ENCODE measurements around the gene AHDC1. TPM values are rescaled to one million over a fixed set of nuclear protein-coding genes. Genes with fewer than 3 reads are reported as not detected.

The AHDC1 gene
- total and polyA plus RNA-seq, 8 donors: 10.4 to 27.5 (median 14.9) TPM

DNA sequence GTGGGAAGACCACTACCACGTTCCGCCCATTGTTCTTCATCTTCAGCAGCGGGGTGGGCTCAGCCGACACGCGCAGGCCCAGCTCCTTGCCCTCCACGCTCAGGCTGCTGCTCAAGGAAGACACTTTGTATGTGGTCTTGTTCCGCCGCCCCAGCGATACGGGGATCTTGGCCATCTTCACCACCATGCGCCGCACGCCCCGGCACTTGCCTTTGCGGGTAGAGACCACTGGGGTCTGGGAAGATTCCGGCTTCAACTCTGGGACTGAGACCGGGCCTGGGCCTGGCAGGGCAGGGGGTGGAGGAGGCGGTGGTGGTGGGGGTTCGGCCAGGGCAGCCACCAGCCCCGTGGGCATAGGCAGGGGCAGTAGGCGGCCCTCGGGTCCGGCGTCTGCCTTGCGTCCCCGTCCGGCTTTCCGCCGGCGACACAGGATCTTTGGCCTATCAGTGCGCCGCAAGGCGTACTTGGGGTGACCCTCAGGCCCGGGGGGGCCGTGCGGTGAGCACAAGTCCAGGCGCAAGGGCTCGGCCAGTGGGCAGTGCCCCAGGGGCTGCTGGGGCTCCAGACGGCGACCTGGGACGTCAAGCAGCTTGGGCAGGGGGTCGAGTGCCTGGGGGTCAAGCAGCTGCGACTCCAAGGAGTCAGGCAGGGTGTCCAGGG, 53.3 kb downstream of the AHDC1 start:
- WGBS, 2 donors: 94 to 96% methylated on average over 44 of the region's 44 CpGs
- Histone ChIP-seq H3K36me3 (peaks cover 0 to 27% (median 6%) of the 10 kb centered on the region in 3 donors), H3K9me3 (no peaks in the 10 kb centered on the region), H3K4me3 (no peak overlapping the region), H3K27ac (no peak overlapping the region), H3K4me1 (no peaks in the 10 kb centered on the region), H3K27me3 (no peaks in the 10 kb centered on the region)
- ATAC-seq (no peak), DNase-seq (peak in 2 of 6 donors; percentile 29 to 70), FAIRE-seq (no peak)
- TF ChIP-seq, protein P1, sequence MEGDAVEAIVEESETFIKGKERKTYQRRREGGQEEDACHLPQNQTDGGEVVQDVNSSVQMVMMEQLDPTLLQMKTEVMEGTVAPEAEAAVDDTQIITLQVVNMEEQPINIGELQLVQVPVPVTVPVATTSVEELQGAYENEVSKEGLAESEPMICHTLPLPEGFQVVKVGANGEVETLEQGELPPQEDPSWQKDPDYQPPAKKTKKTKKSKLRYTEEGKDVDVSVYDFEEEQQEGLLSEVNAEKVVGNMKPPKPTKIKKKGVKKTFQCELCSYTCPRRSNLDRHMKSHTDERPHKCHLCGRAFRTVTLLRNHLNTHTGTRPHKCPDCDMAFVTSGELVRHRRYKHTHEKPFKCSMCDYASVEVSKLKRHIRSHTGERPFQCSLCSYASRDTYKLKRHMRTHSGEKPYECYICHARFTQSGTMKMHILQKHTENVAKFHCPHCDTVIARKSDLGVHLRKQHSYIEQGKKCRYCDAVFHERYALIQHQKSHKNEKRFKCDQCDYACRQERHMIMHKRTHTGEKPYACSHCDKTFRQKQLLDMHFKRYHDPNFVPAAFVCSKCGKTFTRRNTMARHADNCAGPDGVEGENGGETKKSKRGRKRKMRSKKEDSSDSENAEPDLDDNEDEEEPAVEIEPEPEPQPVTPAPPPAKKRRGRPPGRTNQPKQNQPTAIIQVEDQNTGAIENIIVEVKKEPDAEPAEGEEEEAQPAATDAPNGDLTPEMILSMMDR (IDR thresholded peaks at IDR 0.05): no peak
- intact Hi-C loops (cut with DNase I): loop anchor here in 1 of 3 donors (10.0 kb wide), 1 partner anchor 114 kb away; no protein-coding TSS in a partner anchor

DNA sequence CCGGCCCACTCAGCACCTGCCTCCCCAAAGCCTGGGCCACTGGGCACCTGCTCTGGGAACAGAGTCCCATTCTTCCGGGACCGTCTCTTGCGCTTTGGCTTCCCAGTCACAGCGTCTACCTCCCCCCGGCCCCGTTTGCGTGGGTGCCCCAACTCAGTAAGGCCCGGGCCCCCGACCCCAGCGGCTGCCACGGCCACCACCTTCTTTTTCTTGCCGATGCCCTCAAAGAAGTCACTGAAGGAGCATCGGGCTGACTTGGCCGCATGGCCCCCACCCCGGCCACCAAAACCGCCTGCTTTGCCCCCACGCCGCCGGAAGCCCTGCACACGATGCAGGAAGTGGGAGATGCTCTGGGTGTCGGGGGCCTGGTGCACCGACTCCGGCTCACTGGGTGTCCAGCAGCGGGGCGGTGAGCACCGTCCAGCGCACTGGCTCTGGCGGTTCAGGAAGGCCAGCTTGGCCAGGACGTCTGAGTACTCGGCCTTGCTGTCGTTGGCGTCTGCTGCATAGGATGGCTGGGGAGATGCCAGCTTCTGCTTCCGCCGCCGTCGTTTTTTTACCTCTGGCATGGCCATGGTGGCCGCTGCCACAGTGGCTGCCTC, 54.0 kb downstream of the AHDC1 start:
- Histone ChIP-seq H3K4me3 (no peak overlapping the region), H3K36me3 (peaks cover 0 to 27% (median 6%) of the 10 kb centered on the region in 3 donors), H3K27me3 (no peaks in the 10 kb centered on the region), H3K4me1 (no peaks in the 10 kb centered on the region), H3K9me3 (no peaks in the 10 kb centered on the region), H3K27ac (no peak overlapping the region)
- TF ChIP-seq, protein P1 (IDR thresholded peaks at IDR 0.05): no peak
- FAIRE-seq: no peak
- intact Hi-C loops (cut with DNase I): loop anchor here in 1 of 3 donors (10.0 kb wide), 1 partner anchor 115 kb away; no protein-coding TSS in a partner anchor
- WGBS, 2 donors: 93 to 95% methylated on average over 38 of the region's 38 CpGs
- DNase-seq: no peak
- ATAC-seq: no peak

DNA sequence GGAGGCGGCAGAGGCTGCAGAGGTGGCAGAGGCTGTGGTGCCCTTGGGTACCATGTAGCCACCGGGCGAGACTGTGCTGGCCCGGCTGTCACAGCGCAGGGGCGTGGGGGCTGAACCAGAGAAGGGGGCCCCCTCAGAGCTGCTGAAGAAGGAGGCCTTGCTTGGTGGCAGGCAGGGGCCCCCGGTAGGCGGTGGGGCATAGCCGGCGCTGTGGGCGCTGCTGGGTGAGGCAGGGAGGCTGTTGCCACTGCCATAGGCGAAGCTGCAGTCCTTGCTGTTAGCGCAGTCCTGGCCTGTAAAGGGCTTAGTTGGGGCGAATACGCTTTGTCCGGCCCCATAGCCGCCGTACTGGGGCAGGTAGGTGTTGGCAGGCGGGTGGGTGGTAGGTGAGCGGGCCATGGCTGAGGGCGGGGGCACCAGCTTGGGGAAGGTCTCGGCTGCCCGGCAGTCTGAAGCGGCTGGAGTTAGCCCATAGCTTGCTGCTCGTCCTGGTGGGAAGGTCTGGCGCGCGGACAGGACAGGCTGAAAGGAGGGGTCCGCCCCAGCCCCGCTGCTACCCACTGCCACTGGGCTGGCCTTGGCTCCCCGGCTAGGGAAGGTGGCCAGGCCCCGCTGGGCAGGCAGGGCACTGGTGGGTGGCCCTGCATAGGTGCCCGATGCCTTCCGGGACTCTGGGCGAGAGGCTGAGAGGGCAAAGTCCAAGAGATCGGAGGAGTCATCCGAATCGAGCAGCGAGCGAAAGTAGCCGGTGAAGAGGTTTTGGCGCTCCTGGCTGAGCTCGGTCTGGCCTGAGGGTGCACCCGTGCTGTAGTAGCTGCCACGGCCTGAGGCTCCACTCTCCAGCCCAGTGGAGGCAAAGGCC, 54.9 kb downstream of the AHDC1 start:
- TF ChIP-seq, protein P1 (IDR thresholded peaks at IDR 0.05): no peak
- Histone ChIP-seq H3K9me3 (no peaks in the 10 kb centered on the region), H3K27ac (no peak overlapping the region), H3K4me3 (no peak overlapping the region), H3K36me3 (peaks cover 0 to 27% (median 6%) of the 10 kb centered on the region in 3 donors), H3K4me1 (no peaks in the 10 kb centered on the region), H3K27me3 (no peaks in the 10 kb centered on the region)
- peak in 2 of 4 donors; percentile 28 to 45 for ATAC-seq
- 88 to 92% methylated on average over 44 to 45 of the region's 45 CpGs for WGBS, 2 donors
- intact Hi-C loops (cut with DNase I): no loop called here
- FAIRE-seq: no peak
- DNase-seq: peak in 1 of 6 donors; percentile 72

DNA sequence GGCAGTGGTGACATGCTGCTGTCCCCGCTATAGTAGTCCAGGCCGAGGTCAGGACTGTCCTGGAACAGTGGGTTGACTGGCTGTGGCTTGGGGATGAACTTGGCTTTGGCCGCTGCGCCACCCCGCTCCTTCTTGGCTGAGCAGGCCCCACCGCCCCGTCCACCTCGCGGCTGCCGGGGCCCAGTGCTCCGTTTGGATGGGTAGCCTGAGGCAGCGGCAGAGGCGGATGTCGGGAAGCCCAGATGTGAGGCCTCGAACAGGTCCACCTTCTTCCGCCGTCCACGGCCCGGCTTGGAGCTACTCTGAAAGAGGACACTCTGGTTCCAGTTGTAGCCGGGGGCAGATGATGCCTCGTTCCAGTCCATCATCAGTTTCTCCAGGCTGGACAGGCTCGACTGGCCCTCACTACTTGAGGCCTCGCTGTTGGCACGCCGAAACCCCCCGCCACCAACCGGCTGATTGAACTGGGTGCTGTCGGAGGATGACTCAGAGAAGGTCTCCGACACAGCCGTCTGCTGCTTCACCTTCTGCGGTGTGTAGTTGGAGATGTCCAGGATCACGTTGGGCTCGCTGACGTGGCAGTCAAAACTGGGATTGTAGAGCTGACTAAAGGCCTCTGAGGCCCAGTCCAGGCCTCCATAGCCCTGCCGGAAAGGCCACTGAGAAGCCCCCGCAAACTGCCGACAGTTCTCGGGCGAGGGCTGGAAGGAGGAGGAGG, 55.6 kb downstream of the AHDC1 start:
- TF ChIP-seq, protein P1 (IDR thresholded peaks at IDR 0.05): no peak
- peaks cover 0 to 27% (median 6%) of the 10 kb centered on the region in 3 donors for H3K36me3 ChIP-seq
- 92% methylated on average over 39 of the region's 39 CpGs for WGBS, 2 donors

More for the DNA sequence above, 55.6 kb downstream of the AHDC1 start:
- Histone ChIP-seq H3K27me3 (no peaks in the 10 kb centered on the region), H3K9me3 (no peaks in the 10 kb centered on the region), H3K4me3 (no peak overlapping the region), H3K27ac (no peak overlapping the region), H3K4me1 (no peaks in the 10 kb centered on the region)
- intact Hi-C loops (cut with DNase I): no loop called here
- FAIRE-seq (no peak), DNase-seq (peak in 1 of 6 donors; percentile 66), ATAC-seq (no peak)

All from pancreas (tissue), 10 donors.